ENCODE measurements around the gene ACTN4.

ACTN4 gene

DNA sequence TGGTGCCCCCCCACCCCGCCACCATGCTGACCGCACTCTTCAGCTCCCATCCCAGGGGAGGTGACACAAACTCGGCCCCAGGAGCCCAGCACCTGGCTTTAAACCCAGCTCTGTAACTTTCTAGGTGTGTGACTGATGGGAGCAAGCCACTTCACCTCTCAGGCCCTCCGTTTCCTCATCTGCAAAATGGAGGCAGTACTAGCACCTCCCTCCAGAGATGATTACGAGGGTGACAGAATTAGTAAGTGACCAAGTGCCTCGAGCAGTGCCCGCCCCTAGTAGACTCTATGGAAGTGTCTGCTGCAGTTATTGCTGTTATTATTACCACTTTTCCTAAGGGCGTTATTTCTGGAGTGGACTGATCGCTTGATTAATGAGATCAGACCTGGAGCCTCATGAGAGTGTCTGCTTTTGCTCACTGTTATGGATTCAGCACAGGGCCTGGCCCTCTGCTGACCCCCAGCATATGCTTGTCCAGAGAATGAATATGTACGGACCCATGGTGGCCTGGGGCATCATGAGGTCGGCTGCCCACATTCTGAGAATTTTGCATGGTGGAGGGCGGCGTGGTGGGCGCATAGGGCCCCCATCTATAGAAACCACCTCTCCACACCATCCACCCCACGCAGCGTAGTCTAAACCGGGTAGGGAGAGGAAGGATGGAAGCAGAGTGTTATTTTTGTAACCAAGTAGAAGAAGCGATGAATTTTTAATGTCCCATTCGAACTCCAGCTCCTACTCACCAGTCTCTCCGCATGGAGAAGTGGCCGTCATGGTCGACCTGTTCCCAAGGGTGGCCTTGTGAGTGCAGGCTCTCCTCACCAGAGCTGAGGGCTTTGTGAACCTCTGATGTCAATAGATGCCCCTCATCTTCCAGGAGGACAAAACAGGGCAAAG lies 48.6 kb downstream of the ACTN4 start:
- DNase-seq (ENCODE audit: low read depth) = no peak

GRCh38 chr19:38696729-38697055 lies 49.2 kb downstream of the ACTN4 start:
- no peak for DNase-seq (ENCODE audit: low read depth)

GRCh38 chr19:38697197-38697596 lies 49.7 kb downstream of the ACTN4 start:
- no peak for DNase-seq (ENCODE audit: low read depth)

GRCh38 chr19:38697641-38698071 lies 50.2 kb downstream of the ACTN4 start:
- no peak for DNase-seq (ENCODE audit: low read depth)

- DNase-seq (ENCODE audit: low read depth) = no peak
Measured at GRCh38 chr19:38698225-38699026, 51.0 kb downstream of the ACTN4 start.

- DNase-seq (ENCODE audit: low read depth) = no peak
Measured at GRCh38 chr19:38699027-38699346, 51.5 kb downstream of the ACTN4 start.

- DNase-seq (ENCODE audit: low read depth) = no peak
Measured at GRCh38 chr19:38699647-38700349, 52.3 kb downstream of the ACTN4 start.

GRCh38 chr19:38700350-38700901 lies 53.0 kb downstream of the ACTN4 start:
- DNase-seq (ENCODE audit: low read depth) = no peak

GRCh38 chr19:38700902-38701454 lies 53.5 kb downstream of the ACTN4 start:
- DNase-seq (ENCODE audit: low read depth) = no peak

DNA sequence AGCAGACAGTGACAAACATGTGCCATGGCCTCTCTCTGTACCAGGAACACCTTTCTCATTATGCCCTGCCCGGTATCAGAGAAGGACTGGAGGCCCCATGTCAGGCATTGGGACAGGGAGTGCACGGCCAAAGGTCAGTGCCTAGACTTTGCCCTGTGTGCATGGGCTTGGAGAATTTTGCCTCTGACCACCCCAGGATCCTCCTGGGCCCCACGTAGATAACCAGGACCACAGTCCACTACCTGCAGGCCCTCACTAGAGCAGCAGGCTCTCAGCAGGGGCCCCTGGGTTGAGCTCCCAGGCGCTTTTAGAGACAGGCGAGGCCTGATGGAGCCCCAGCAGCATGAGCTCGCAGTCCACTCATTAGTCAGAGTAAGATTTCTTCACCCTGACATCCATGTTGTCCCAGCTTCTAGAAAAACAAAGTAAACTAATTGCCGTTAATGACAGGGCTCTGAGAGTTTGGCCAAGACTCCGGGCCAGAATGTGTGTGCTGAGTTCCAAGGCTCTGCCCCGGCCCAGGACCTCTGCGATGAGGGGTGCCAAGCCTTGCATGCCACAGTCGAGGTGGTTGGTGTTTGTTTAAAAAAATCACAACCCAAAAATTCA lies 54.1 kb downstream of the ACTN4 start:
- no peak for DNase-seq (ENCODE audit: low read depth)

DNA sequence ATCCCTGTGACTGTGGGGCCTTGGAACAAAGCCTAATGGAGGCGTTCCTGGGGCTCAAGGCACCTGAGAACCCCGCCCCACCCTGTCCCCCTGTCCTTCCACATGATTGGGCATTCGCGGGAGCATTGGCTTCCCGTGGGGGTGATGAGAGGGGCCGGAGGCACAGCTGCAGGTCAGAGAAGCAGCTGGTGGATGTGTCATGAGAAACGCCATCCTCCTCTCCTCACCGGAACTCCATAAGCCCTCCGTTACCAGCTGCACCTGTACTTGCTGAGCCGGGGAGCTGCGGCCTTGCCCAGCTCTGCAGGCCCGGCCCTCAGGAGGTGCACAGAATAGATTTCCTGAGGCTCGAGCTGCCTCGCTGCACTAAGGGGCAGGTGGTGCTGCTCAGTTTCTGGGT lies 54.8 kb downstream of the ACTN4 start:
- DNase-seq (ENCODE audit: low read depth) = no peak

DNA sequence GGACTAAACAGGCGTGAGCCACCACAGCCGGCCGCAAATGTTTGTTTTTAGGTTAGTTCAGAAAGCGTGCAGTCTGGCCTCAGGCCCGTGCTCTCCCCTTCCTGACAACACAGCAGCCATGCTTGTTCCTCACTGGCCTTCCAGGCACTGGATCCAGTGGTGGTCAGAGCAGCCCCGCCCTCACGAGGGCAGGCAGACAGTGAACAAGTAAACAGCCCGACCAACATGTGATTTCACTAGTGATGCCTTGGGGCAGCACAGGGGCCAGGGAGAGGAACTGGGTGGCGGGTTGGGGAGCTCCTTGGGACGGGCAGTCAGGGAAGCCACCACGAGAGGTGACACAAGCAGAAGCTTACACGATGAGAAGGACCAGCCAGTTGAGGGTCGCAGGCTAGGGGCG lies 56.1 kb downstream of the ACTN4 start:
- DNase-seq (ENCODE audit: low read depth) = no peak

DNA sequence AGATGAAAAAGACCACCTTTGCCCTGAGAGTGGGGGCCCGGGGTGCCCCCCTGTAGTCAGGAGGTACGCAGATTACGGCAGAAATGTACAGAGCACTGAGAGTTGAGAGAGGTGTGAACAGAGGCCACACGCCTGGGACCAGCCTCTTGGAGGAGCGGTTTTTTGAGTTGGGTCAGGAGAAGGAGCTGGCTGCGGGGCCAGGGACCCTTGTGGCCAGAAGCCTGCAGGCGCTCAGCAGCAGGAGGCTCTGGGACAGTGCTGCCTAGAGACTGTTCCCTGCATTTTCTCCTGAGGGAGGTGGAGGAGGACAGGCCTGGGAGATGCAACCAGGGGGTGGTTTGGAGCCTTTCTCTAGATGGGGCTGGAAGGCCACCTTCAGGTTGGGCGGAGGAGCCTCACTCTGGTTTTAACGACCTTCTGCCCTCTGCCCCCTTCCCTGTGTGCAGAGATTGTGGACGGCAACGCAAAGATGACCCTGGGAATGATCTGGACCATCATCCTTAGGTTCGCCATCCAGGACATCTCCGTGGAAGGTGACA lies 57.1 kb downstream of the ACTN4 start:
- no peak for DNase-seq (ENCODE audit: low read depth)

DNA sequence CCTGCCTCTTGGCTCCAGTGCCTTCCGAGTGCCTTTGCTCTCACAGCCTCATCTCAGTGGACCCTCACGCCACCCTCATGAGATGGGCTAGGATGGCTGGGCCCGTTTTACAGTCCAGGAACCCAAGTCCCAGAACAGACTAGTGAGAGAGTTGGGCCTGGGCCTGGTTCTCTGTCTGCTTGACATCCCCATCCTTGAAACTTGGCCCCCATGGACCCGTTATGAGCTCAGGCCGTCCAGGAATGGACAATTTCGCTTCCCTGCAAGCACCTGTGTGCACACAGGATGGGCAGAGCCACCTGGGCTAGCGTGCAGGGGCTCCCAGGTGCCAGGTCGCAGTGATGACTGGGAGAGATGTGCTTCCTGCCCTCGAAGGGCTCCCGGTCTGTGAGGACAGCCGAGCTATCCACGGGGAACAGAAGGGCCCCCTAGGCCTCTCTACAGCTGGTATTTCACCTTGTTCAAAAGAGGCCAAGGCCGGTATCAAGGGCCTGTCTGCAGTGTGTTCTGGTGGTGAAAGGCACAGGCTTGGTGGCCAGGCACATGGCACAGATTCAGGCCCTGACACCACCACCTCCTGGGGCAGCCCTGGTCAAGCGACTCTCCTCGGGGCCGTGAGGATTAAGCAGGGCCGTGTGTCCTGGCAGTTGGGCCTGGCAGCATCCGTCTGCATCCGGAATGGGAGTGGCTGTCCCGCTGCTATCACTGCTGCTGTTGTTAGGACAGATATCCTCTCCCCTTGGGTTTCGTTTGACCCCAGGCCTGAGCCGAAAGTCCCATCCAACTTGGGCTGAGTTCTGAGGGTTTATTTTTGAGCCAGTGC lies 58.0 kb downstream of the ACTN4 start:
- DNase-seq (ENCODE audit: low read depth) = no peak

GRCh38 chr19:38706792-38707511 lies 59.5 kb downstream of the ACTN4 start:
- DNase-seq (ENCODE audit: low read depth) = no peak

GRCh38 chr19:38707512-38708114 lies 60.2 kb downstream of the ACTN4 start:
- DNase-seq (ENCODE audit: low read depth) = no peak

- DNase-seq (ENCODE audit: low read depth) = no peak
Measured at GRCh38 chr19:38708413-38709024, 61.1 kb downstream of the ACTN4 start.

- no peak for DNase-seq (ENCODE audit: low read depth)
Measured at GRCh38 chr19:38709119-38709518, 61.7 kb downstream of the ACTN4 start.

Measured in fibroblast of the conjunctiva (primary cell).